Measurements from ENCODE around the gene PARD6B. TPM values are rescaled to one million over a fixed set of nuclear protein-coding genes. Genes with fewer than 3 reads are reported as not detected.

PARD6B gene, protein sequence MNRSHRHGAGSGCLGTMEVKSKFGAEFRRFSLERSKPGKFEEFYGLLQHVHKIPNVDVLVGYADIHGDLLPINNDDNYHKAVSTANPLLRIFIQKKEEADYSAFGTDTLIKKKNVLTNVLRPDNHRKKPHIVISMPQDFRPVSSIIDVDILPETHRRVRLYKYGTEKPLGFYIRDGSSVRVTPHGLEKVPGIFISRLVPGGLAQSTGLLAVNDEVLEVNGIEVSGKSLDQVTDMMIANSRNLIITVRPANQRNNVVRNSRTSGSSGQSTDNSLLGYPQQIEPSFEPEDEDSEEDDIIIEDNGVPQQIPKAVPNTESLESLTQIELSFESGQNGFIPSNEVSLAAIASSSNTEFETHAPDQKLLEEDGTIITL
- total RNA-seq, result 0.57 and 0.65 TPM in 2 replicates

DNA sequence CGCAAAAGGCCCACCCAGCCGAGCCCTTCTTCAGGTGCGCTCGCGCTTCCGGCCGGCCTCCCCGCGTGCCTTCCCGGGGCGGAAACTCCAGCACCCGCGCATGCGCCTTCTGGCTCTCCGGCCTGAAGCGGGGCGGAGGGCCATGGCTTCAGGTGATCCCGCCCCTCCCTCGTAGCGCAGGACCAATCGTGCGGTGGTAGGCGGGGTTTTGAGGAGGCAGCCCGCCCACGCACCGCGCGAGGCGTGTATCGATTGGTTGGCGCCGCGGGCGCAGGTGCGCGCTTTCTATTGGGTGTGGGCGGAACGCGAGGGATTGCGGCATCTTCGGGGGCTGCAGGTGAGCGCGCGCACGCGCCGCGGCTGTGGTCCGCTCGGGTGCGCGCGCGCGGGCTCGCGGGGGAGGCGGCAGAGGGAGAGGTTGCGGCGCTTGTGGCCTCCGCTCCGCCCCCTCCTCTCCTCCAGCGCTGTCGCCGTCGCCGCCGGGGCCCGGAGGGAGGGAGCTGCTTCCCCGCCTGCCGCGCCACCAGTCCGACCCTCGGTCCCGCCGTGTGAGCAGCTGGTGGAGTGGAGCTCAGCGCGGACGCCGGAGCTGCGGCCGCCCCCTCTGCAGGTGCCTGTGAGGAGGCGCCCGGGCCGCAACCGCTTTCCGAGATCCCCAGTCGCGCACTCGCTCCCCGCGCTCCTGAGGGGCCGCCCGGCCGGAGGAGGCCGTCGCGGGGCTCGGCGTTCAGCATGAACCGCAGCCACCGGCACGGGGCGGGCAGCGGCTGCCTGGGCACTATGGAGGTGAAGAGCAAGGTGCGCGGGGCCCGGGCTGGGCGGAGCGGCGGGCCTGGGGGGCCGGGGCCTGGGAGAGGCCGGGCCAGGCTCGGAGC is at the start of gene PARD6B:
Gene PARD6B (plus strand): TSS at position 526 of the 875 bp plus-strand sequence. CDS start 207 bp downstream, at position 733.

DNA sequence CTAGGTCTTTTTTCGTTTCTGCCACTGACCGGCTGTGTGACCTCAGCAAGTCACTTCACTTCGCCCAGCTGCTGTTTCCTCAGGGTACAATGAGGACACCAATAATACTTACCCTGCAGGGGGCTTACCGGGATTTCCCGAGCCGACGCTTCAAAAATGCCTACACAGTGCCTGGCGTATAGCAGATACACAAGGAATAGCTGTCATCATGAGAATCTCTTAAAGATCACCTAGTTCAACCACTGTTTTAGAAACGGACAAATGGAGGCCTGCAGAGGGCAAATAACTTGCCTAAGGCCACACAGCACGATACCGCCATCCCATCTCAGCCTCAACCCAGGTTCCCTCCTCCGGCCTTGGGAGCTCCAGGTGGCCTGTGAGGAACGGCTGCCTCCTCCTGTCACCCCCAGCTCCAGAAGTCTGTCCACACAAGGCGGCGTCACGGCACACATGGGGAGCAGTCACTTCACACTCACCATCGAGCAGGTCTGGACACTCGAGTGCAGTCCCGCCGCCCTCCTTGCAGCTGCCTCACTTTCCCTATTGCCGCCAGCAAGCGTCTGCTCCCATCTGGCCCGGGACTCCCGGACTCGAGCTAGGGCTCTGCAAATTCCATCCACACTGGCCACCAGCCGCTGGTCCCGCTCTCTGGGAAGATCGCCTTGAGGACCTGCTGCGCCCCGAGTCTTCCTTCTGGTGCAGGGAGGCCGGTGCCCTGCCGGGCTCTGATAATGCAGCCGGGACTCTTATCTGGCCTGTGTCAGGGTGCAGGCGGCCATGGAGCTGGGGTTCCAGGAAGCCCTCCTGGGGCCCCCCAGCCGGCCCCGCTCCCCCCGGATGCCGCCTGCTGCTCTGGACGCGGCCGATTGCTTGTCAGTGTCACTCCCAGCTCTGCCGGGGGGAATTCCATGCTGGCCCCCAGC is 40.5 kb upstream of the PARD6B start, which contains the start of gene RIPOR3:
Gene RIPOR3 (minus strand): TSS at position 893 of the 923 bp plus-strand sequence. CDS start 414 bp downstream, at position 479.

DNA sequence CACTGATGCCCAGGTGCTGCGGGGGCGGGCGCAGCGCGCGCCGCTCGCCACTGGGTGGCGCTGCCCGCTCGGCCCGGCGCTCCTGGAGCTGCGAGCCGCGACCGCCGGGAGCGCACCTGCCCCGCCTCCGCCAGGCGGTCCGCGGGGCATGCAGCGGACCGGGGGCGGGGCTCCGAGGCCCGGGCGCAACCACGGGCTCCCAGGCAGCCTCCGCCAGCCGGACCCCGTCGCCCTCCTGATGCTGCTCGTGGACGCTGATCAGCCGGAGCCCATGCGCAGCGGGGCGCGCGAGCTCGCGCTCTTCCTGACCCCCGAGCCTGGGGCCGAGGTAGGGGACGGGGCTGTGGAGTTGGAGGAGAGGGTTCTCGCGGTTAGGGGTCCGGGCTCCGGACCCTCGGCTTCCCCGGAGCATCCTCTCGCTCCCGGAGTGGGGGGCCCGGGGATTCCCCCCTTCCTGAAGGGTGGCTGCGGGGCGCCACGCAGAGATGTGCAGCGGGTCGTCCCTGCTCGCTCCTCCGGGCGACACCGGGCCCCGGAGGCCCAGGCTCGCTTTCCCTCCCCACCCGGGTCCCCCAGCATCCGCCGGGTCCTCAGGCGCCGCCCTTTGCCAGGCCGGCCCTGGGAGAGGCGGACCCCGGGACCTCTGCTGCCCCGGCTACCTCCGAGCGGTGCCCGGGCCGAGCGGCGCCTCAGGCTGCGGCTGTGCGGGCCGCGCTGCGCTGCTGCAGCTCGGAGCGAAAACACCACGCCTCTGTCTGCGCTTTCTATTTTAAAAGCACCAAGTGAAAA is 63.7 kb downstream of the PARD6B start, which contains the start of gene BCAS4:
Gene BCAS4 (plus strand): TSS at position 216 of the 789 bp plus-strand sequence. CDS start 23 bp downstream, at position 239.

Other genes starting within 250 kb of the PARD6B start
- gene PTPN1, start 221.2 kb upstream of the PARD6B start, total RNA-seq, result 63.0 and 71.6 TPM in 2 replicates
- not detected in 2 replicates for gene RIPOR3, start 40.0 kb upstream of the PARD6B start, total RNA-seq
- gene BCAS4, start 63.5 kb downstream of the PARD6B start, total RNA-seq, result 1.1 and 1.3 TPM in 2 replicates
- 35.3 and 35.6 TPM in 2 replicates for gene ADNP, start 199.9 kb downstream of the PARD6B start, total RNA-seq
- gene DPM1, start 227.0 kb downstream of the PARD6B start, total RNA-seq, result 49.3 and 73.3 TPM in 2 replicates
- 9.5 TPM in 2 replicates for gene MOCS3, start 227.2 kb downstream of the PARD6B start, total RNA-seq